ENCODE results near the gene KPTN. TPM values are rescaled to one million over a fixed set of nuclear protein-coding genes. Genes with fewer than 3 reads are reported as not detected.

Gene KPTN
- total RNA-seq, 1 donor from 2014 or later = 15.9 TPM

DNA sequence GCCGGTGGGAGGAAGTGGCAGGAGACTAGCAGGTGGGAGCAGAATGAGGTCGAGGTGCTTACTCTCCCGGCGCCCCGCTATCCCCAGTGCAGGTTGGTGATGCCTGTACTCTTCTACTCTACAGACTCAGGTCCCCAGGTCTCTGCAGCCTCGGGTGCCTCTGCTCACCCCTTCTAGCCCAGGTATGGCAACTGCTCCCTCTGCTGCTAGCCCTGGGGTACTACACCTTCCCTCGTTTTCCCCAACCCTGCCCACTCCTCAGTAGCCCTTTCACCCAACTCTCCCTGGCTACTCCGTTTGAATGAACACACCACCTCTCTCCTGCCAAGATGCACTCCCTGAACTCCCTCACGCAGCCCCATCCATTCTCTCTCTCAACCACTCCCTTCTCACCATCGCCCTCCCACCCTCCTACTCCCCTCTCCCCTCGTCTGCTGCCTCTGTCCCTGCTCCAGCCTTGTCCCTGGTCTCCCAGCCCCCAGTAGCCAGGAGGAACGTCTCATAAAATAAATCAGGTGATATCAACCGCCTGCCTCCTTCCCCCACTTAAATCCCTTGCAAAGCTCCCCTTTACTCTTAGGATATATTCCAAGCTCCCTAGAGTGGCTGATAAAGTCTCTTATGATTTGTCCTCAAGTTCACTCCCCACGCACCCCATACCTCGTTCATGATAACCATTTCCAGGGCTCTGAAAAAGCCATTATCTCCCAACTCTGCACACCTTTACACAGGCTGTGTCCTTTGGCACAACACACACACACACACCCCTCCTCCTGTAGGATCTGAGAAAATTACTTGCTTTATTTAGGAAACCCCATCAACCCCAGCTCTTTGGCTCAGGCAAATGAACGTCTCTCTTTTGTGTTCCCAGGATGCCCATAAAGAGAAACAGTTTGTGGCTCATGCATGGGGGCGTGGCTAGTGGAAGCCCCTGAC lies 56.5 kb downstream of the KPTN start:
- H3K27me3 Mint-ChIP-seq (ENCODE audit: low read depth, unreplicated experiment) = peaks cover 12% of the 10 kb centered on the region
- H3K9me3 ChIP-seq (ENCODE audit: insufficient read depth, low read depth, low read length) = no peaks in the 10 kb centered on the region
- peaks cover 19% of the 10 kb centered on the region for H3K27me3 ChIP-seq (ENCODE audit: insufficient read depth, low read length)
- H3K9ac ChIP-seq (ENCODE audit: low read length) = peak overlapping the region; percentile 51
- H3K36me3 ChIP-seq (ENCODE audit: insufficient read depth, low read length) = no peaks in the 10 kb centered on the region
- peaks cover 16% of the 10 kb centered on the region for H3K4me1 ChIP-seq (ENCODE audit: insufficient read depth, low read length)
- H3K9me3 Mint-ChIP-seq (ENCODE audit: unreplicated experiment) = no peaks in the 10 kb centered on the region
- H3K4me3 Mint-ChIP-seq (ENCODE audit: unreplicated experiment) = no peak overlapping the region
- peak overlapping the region; percentile 50 for H2AFZ ChIP-seq (ENCODE audit: low read depth, low read length)
- no peaks in the 10 kb centered on the region for H3K79me2 ChIP-seq (ENCODE audit: insufficient read depth, low read length)
- peak overlapping the region; percentile 39 for H3K4me3 ChIP-seq (ENCODE audit: insufficient read depth, low read depth, low read length)
- H3K27ac Mint-ChIP-seq (ENCODE audit: unreplicated experiment) = no peak overlapping the region
- peak overlapping the region; percentile 23 for H3K27ac ChIP-seq (ENCODE audit: low read depth, low read length)
- peaks cover 7% of the 10 kb centered on the region for H3K4me1 Mint-ChIP-seq (ENCODE audit: low read depth, unreplicated experiment)
- H3K36me3 Mint-ChIP-seq (ENCODE audit: low read depth, unreplicated experiment) = no peaks in the 10 kb centered on the region
- TF ChIP-seq CTCF (IDR thresholded peaks at IDR 0.05; ENCODE audit: insufficient read depth, low read depth, low read length) = peak; percentile 86
- no peak for TF ChIP-seq EZH2 (IDR thresholded peaks at IDR 0.05; ENCODE audit: insufficient read depth, low read length)
- FAIRE-seq = no peak
- peak; percentile 25 for DNase-seq (ENCODE audit: low read depth)
- H4K20me1 ChIP-seq (ENCODE audit: insufficient read depth, low read length) = peaks cover 7% of the 10 kb centered on the region
- peak overlapping the region; percentile 92 for H3K4me2 ChIP-seq (ENCODE audit: low read length)

Other genes starting within 250 kb of the KPTN start
- 44.6 and 45.5 TPM in 2 replicates for gene CCDC9, start 227.7 kb downstream of the KPTN start, total RNA-seq
- 23.6 and 25.7 TPM in 2 replicates for gene INAFM1, start 209.3 kb downstream of the KPTN start, total RNA-seq
- gene C5AR1, start 174.4 kb downstream of the KPTN start, total RNA-seq = 4.6 and 5.2 TPM in 2 replicates
- not detected in 2 replicates for gene C5AR2, start 152.0 kb downstream of the KPTN start, total RNA-seq
- gene DHX34, start 134.9 kb downstream of the KPTN start, total RNA-seq = 13.9 and 17.7 TPM in 2 replicates
- gene MEIS3, start 64.7 kb downstream of the KPTN start, total RNA-seq = 71.1 and 93.7 TPM in 2 replicates
- gene SLC8A2, start 12.3 kb downstream of the KPTN start, total RNA-seq = 3.3 and 9.6 TPM in 2 replicates
- 122 and 132 TPM in 2 replicates for gene NAPA, start 30.8 kb upstream of the KPTN start, total RNA-seq
- not detected in 2 replicates for gene ZNF541, start 88.9 kb upstream of the KPTN start, total RNA-seq
- gene BICRA, start 124.9 kb upstream of the KPTN start, total RNA-seq = 16.5 and 20.7 TPM in 2 replicates
- gene EHD2, start 229.2 kb upstream of the KPTN start, total RNA-seq = 159 and 170 TPM in 2 replicates

All from astrocyte (in vitro differentiated cells and primary cell).